Esophagus muscularis mucosa (tissue), 4 donors: Measurements from ENCODE around the gene CMTM7. TPM values are rescaled to one million over a fixed set of nuclear protein-coding genes. Genes with fewer than 3 reads are reported as not detected.

Experiments
- DNase-seq: peaks from one replicate; pipeline ENCODE4 v3.0.0-alpha.2; 2017; ENCODE audit errors: extremely low spot score
- H3K27ac ChIP-seq, 4 donors: fragments of 200-600 bp; sonication (generic); replicated peaks in 1 of 4; 1 replicate in 3 of 4; 2 replicates in 1 of 4; pipeline ENCODE4 v1.5.1; 2016 to 2019; ENCODE audit warnings: mild to moderate bottlenecking in 1 of 4
- H3K27me3 ChIP-seq, 4 donors: fragments of 200-600 bp; sonication (generic); one replicate each; pipeline versions ENCODE4 v1.5.1 to v1.6.0; 2016 to 2019
- H3K36me3 ChIP-seq, 4 donors: fragments of 200-600 bp; sonication (generic); one replicate each; pipeline ENCODE4 v1.5.1; 2016 to 2019
- H3K4me1 ChIP-seq, 4 donors: fragments of 200-600 bp; sonication (generic); one replicate each; pipeline ENCODE4 v1.5.1; 2016 to 2019
- H3K4me3 ChIP-seq, 4 donors: fragments of 200-600 bp; sonication (generic); 1 replicate in 2 of 4; 2 replicates in 2 of 4; pipeline ENCODE4 v1.5.1; 2016 to 2019; ENCODE audit warnings: mild to moderate bottlenecking in 4 of 4, moderate library complexity in 1 of 4
- H3K9me3 ChIP-seq, 4 donors: fragments of 200-600 bp; sonication (generic); 1 replicate in 3 of 4; 2 replicates in 1 of 4; pipeline ENCODE4 v1.5.1; 2016 to 2019
- CTCF ChIP-seq, 3 experiments: fragments of 200-600 bp in 2 of 3; fragments of 450-650 bp in 1 of 3; sonication (generic) in 2 of 3; IDR thresholded peaks; one replicate each; pipeline ENCODE4 v1.5.1; 2017 to 2019; ENCODE audit warnings: antibody characterized with exemption in 3 of 3, mild to moderate bottlenecking in 2 of 3, moderate library complexity in 1 of 3
- EP300 ChIP-seq: sonication (generic); formaldehyde crosslinking; IDR thresholded peaks from one replicate; pipeline ENCODE4 v1.6.1; 2017; ENCODE audit warnings: antibody characterized with exemption
- POLR2A ChIP-seq: fragments of 450-650 bp; IDR thresholded peaks from one replicate; pipeline ENCODE4 v1.6.1; 2017; ENCODE audit warnings: antibody characterized with exemption, moderate library complexity, mild to moderate bottlenecking, low read depth
- POLR2AphosphoS5 ChIP-seq, 2 donors: sonication (generic); formaldehyde crosslinking; IDR thresholded peaks; one replicate each; pipeline ENCODE4 v1.6.1; 2017; ENCODE audit warnings: antibody characterized with exemption in 2 of 2
- WGBS: methylation state at CpG from one replicate; pipeline ENCODE4 v1.1.5; 2018; 5-methylcytosine and 5-hydroxymethylcytosine counted together
- intact Hi-C: fragments of 100-400 bp; cut with DNase I; formaldehyde crosslinking; loops from one replicate; pipeline ENCODE4 v1.15.1; 2023
- total RNA-seq, 4 donors: library from RNA; depleted of rRNA; stranded (reverse); fragments of >200 nt; gene quantifications; one replicate each; pipeline versions ENCODE4 v1.1.0 to v1.2.1, GENCODE V29; 2016

The CMTM7 gene
- total RNA-seq, 4 donors from 2014 or later: 8.2 to 10.8 (median 8.5) TPM

DNA sequence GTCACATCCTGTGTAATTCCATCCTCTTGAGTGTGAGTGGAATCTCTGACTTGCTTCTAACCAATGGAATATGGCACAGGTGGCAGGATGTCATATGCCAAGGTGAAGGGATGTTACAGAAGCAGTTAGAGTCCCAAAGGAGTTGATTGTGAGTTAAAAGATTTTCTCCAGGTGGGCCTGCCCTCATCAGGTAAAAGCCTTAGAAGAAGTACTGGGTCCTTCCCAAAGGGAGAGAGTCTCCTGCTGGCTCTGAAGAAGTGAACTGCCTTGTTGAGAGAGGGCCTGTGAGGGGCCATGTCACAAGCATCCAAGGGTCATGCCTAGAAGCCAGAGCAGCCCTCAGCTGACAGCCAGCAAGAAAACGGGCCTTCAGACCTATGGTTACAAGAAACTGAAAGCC lies 13.1 kb downstream of the CMTM7 start:
- WGBS: no CpG with 5 or more reads among the region's 1 CpG

GRCh38 chr3:32405155-32405554 lies 13.5 kb downstream of the CMTM7 start:
- 42% methylated on average over 2 of the region's 2 CpGs for WGBS
- intact Hi-C loops: no loop called here
- TF ChIP-seq EP300: no peak
- TF ChIP-seq CTCF (IDR thresholded peaks at IDR 0.05): no peak
- no peak for TF ChIP-seq POLR2AphosphoS5 (IDR thresholded peaks at IDR 0.05)
- TF ChIP-seq POLR2A: no peak
- H3K4me1 ChIP-seq: peaks cover 17 to 30% (median 26%) of the 10 kb centered on the region in 4 donors
- H3K9me3 ChIP-seq: no peaks in the 10 kb centered on the region
- no peak for DNase-seq
- H3K27ac ChIP-seq: no peak overlapping the region
- no peaks in the 10 kb centered on the region for H3K36me3 ChIP-seq
- no peak overlapping the region for H3K4me3 ChIP-seq
- H3K27me3 ChIP-seq: no peaks in the 10 kb centered on the region

More for the DNA sequence above, 13.1 kb downstream of the CMTM7 start:
- Histone ChIP-seq H3K27ac (no peak overlapping the region), H3K36me3 (no peaks in the 10 kb centered on the region), H3K4me3 (no peak overlapping the region), H3K27me3 (no peaks in the 10 kb centered on the region), H3K9me3 (no peaks in the 10 kb centered on the region), H3K4me1 (peaks cover 17 to 30% (median 27%) of the 10 kb centered on the region in 4 donors)
- no peak for DNase-seq
- intact Hi-C loops: no loop called here
- TF ChIP-seq CTCF (IDR thresholded peaks at IDR 0.05): no peak
- TF ChIP-seq POLR2A: no peak
- TF ChIP-seq POLR2AphosphoS5 (IDR thresholded peaks at IDR 0.05): no peak
- no peak for TF ChIP-seq EP300

GRCh38 chr3:32405711-32406323 lies 14.2 kb downstream of the CMTM7 start:
- no peaks in the 10 kb centered on the region for H3K27me3 ChIP-seq
- H3K9me3 ChIP-seq: no peaks in the 10 kb centered on the region
- WGBS: 81% methylated on average over 7 of the region's 7 CpGs
- H3K27ac ChIP-seq: no peak overlapping the region
- TF ChIP-seq EP300 (no peak), POLR2AphosphoS5 (IDR thresholded peaks at IDR 0.05) (no peak), CTCF (IDR thresholded peaks at IDR 0.05) (no peak), POLR2A (no peak)
- intact Hi-C loops: no loop called here
- no peak overlapping the region for H3K4me3 ChIP-seq
- H3K36me3 ChIP-seq: no peaks in the 10 kb centered on the region
- no peak for DNase-seq
- peaks cover 14 to 26% (median 21%) of the 10 kb centered on the region in 4 donors for H3K4me1 ChIP-seq

DNA sequence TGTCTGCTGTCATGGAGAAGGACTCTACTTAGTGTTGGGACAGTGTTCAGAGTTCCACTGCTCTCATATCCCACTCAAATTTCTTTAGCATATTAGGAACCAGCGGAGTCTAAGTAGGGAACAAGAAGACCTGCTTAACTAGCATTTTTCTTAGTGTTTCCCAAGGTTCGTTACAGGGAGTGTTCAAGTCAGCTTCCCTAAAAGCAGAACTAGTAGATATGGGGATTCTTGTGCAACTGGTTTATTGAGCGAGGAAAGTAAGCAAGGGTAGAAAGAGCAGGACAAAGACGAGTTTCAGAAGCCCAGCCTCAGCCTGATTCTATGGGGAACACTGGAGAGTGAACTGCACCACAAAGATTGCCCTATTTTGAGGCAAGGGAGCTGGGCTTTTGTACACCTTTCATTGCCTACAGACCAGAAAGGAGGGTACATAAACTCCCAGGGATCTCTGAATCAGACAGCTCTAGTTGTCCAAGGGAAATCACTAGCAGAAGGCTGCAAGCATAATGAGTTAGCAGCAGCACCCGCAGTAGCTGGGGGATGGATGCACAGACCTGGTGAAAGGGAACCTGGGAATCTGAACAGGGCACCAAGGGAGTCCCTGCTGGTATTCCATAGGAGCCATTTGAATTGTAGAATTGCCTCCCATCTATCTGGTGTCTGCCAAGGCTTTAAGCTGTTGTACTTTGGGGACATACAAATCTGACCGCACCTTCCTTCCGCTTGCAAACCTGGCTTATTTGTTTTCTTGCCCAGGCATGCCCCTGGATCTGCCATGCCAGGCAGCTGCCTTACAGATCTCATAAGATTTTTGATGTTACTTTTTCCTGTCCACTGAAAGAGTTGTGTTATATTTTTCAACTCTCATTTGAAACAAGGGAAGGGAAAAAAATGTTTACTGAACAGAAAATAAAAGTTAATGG lies 15.1 kb downstream of the CMTM7 start:
- peak overlapping the region in 2 of 4 donors; percentile 18 to 46 for H3K27ac ChIP-seq
- no peaks in the 10 kb centered on the region for H3K36me3 ChIP-seq
- no peaks in the 10 kb centered on the region for H3K9me3 ChIP-seq
- peaks cover 7 to 17% (median 12%) of the 10 kb centered on the region in 4 donors for H3K4me1 ChIP-seq
- no peaks in the 10 kb centered on the region for H3K27me3 ChIP-seq
- WGBS: 93% methylated on average over 7 of the region's 7 CpGs
- intact Hi-C loops: no loop called here
- no peak for DNase-seq
- H3K4me3 ChIP-seq: no peak overlapping the region
- TF ChIP-seq POLR2A (no peak), EP300 (no peak)
